ENCODE results near the gene FZR1.

The FZR1 gene

DNA sequence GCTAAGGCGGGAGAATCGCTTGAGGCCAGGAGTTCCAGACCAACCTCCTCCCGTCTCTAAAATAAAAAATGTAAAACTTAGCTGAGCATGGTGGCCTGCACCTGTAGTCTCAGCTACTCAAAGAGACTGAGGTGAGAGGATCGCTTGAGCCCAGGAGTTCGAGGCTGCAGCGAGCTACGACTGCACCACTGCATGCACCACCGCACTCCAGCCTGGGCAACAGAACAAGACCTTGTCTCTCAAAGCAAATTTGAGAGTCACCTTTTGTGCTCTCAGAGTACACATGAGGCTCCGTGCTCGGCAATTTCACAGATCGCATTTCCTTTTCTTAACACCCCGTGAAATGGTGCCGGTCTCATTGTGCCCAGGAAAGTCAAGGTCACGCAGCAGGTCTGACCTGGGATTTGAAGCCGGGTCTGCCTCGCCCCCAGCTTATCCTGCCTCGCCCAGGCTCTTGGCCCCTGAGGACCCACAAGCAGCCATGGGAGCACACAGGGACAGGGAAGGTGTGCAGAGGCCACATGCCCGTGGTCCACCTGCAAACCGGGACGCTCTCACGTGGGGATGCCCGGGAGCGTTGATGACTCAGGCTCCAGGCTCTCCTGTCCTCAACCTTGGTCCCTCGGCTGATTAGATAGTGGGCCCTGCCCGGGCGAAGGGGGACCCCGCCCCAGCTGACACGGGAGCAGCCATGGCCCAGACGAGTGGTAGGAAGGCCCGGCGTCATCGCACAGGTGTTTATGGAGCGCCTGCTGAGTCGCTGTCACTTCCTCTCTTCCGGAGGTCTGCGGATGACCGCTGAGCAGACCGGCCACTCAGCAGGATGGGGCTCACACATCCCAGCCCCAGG lies 24.6 kb upstream of the FZR1 start:
- H3K27me3 Mint-ChIP-seq (ENCODE audit: low read depth, poor library complexity), result peaks cover 38% of the 10 kb centered on the region
- no peak overlapping the region for H3K4me3 Mint-ChIP-seq
- TF ChIP-seq, protein P1, sequence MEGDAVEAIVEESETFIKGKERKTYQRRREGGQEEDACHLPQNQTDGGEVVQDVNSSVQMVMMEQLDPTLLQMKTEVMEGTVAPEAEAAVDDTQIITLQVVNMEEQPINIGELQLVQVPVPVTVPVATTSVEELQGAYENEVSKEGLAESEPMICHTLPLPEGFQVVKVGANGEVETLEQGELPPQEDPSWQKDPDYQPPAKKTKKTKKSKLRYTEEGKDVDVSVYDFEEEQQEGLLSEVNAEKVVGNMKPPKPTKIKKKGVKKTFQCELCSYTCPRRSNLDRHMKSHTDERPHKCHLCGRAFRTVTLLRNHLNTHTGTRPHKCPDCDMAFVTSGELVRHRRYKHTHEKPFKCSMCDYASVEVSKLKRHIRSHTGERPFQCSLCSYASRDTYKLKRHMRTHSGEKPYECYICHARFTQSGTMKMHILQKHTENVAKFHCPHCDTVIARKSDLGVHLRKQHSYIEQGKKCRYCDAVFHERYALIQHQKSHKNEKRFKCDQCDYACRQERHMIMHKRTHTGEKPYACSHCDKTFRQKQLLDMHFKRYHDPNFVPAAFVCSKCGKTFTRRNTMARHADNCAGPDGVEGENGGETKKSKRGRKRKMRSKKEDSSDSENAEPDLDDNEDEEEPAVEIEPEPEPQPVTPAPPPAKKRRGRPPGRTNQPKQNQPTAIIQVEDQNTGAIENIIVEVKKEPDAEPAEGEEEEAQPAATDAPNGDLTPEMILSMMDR (IDR thresholded peaks at IDR 0.05), result no peak
- no peak for DNase-seq
- no peak overlapping the region for H3K27ac Mint-ChIP-seq
- H3K4me1 Mint-ChIP-seq, result peaks cover 24% of the 10 kb centered on the region
- H3K9me3 Mint-ChIP-seq, result no peaks in the 10 kb centered on the region
- no peaks in the 10 kb centered on the region for H3K36me3 Mint-ChIP-seq (ENCODE audit: low read depth)

DNA sequence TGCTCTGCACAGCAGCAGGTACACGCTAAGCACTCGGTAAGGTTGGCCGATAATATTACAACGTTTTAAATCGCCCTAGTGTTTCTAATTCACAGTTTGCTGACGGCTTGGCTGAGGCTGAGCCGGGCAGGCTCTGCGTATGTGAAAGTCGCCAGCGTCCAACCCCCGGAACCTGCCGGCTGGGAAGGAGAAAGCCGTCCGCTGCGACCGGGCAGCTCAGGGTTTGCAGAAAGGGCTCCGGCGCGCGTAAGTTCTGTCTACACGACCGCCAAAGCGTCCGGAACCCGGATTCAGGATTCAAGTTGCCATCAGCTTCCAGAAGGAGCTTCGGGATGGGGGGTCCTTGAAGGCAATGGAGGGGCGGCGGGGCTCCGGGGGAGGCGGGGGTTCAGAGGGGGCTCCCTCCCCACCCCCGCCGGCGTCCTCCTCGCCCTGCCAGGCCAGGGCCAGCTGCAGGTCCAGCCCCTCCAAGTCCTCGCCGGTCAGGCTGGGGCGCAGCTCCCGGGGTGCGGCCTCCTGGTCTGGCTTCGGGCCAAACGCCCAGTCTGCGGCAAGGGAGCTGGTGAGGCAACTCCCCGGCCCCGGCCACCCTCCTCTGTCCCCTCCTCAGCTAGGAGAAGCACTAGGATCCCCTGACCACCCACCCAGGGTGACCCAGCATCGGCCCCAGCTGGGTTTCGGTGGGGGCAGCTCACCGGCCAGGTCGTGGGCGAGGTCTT lies 23.4 kb upstream of the FZR1 start:
- TF ChIP-seq, protein P1 (IDR thresholded peaks at IDR 0.05), result no peak
- Mint-ChIP-seq H3K4me1 (peaks cover 24% of the 10 kb centered on the region), H3K9me3 (no peaks in the 10 kb centered on the region), H3K27ac (no peak overlapping the region), H3K4me3 (no peak overlapping the region), H3K36me3 (ENCODE audit: low read depth) (peaks cover 5% of the 10 kb centered on the region), H3K27me3 (ENCODE audit: low read depth, poor library complexity) (peaks cover 38% of the 10 kb centered on the region)
- no peak for DNase-seq

DNA sequence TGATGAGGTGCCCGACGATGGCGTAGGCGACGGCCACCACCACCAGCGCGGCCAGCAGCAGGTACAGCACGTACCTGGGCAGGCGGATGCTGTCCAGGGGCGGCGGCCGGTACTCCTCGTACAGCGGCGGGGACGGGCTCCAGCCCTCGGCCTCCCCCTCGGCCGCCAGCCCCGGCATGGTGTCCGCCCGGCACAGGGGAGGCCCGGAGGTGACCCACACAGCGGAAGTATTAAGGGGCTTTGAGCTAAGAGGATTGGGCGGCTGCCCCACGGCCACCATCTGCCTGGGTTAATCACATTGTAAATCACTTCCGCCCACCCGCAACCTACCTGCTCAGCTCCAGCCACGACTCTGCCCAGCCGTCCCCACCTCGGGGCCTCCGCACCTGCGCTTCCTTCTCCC lies 22.9 kb upstream of the FZR1 start, which contains the start of gene SMIM44:
Gene SMIM44, minus strand, starts transcription at position 216 of the 403 bp plus-strand sequence. Its CDS starts 38 bp downstream, at position 178.
- no peak within 1 kb of the TSS for H3K4me3 Mint-ChIP-seq
- H3K9me3 Mint-ChIP-seq, result no peaks in the 10 kb centered on the region
- peaks cover 20% of the 10 kb centered on the region for H3K4me1 Mint-ChIP-seq
- TF ChIP-seq, protein P1 (IDR thresholded peaks at IDR 0.05), result no peak
- H3K27me3 Mint-ChIP-seq (ENCODE audit: low read depth, poor library complexity), result peaks cover 34% of the 10 kb centered on the region
- H3K27ac Mint-ChIP-seq, result no peak within 1 kb of the TSS
- DNase-seq, result no peak
- H3K36me3 Mint-ChIP-seq (ENCODE audit: low read depth), result peaks cover 10% of the 10 kb centered on the region

DNA sequence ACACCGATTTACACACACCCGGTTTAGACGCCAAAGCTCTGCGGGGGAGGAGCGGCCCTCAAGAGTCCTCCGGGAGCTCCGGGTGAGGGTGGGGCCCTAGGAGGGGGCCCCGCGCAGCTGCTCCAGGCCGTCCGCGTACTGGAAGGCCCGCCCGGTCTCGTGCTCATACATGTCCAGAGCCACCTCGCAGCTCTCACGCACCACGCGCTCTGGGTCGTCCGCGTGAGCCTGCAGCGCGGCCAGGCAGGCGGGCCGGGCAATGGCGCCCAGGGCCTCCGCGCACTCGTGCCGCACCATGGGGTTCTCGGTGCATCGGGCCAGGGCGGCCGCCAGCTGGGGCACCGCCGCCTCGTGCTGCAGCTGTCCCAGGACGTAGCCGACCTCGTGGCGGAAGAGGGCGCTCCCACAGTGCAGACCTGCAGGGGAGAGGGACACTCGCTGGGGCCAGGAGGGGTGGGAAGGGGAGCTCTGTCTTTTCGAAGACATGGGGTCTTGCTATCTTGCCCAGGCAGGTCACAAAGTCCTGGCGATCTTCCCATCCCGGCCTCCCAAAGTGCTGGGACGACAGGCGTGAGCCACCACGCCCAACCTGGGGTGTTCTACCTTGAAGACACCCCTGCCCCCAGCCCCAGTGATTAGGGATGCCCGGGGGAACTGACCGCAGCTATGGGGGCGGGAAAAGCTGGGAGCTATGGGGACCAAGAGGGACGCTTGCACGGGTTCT lies 14.6 kb upstream of the FZR1 start:
- H3K27me3 Mint-ChIP-seq (ENCODE audit: low read depth, poor library complexity), result peaks cover 6% of the 10 kb centered on the region
- H3K9me3 Mint-ChIP-seq, result no peaks in the 10 kb centered on the region
- no peak for DNase-seq
- H3K27ac Mint-ChIP-seq, result no peak overlapping the region
- no peak overlapping the region for H3K4me3 Mint-ChIP-seq
- H3K36me3 Mint-ChIP-seq (ENCODE audit: low read depth), result peaks cover 24% of the 10 kb centered on the region
- TF ChIP-seq, protein P1 (IDR thresholded peaks at IDR 0.05), result no peak
- H3K4me1 Mint-ChIP-seq, result no peaks in the 10 kb centered on the region

DNA sequence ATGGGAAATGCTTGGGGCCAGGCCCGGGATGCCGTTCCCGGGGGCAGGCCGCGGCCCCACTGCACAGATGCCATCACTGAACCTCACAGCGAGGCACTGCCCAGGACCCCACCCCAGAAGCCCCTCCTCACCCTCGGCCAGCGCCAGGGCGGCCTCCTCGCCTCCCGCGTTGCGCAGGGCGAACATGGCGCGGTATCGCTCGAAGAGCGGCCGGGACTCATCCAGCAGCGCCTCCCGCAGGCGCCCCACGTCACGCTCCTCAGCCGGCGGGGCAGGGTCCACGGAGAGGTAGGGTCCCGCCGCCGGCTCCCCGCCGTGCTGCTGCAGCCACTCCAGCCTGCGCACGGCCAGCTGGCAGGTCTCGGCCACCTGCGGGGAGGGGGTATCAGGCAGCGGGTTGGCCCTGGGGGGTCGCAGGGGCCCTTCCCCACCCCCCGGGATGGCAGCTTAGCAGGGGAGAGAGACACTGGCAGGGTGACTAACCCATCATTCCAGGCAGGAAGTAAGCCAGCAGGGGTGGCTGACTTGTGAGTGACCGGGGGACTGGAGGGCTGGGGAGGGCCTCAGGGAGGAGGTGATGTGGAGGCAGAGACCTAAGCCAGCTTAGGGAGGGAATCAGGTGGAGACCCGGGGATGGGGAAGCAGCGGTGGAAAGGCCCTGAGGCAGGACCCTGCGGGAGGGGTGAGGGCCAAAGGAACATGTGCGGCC lies 13.8 kb upstream of the FZR1 start:
- DNase-seq, result no peak
- TF ChIP-seq, protein P1 (IDR thresholded peaks at IDR 0.05), result no peak
- Mint-ChIP-seq H3K27ac (no peak overlapping the region), H3K27me3 (ENCODE audit: low read depth, poor library complexity) (peaks cover 10% of the 10 kb centered on the region), H3K36me3 (ENCODE audit: low read depth) (peaks cover 26% of the 10 kb centered on the region), H3K4me1 (no peaks in the 10 kb centered on the region), H3K9me3 (no peaks in the 10 kb centered on the region), H3K4me3 (no peak overlapping the region)

All from nephron progenitor cell (in vitro differentiated cells).